ENCODE measurements around the gene ADORA1.

- TF ChIP-seq, protein P1, sequence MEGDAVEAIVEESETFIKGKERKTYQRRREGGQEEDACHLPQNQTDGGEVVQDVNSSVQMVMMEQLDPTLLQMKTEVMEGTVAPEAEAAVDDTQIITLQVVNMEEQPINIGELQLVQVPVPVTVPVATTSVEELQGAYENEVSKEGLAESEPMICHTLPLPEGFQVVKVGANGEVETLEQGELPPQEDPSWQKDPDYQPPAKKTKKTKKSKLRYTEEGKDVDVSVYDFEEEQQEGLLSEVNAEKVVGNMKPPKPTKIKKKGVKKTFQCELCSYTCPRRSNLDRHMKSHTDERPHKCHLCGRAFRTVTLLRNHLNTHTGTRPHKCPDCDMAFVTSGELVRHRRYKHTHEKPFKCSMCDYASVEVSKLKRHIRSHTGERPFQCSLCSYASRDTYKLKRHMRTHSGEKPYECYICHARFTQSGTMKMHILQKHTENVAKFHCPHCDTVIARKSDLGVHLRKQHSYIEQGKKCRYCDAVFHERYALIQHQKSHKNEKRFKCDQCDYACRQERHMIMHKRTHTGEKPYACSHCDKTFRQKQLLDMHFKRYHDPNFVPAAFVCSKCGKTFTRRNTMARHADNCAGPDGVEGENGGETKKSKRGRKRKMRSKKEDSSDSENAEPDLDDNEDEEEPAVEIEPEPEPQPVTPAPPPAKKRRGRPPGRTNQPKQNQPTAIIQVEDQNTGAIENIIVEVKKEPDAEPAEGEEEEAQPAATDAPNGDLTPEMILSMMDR (optimal IDR thresholded peaks at IDR 0.05 in 1 of 3, IDR thresholded peaks at IDR 0.05 in 1 of 3, conservative IDR thresholded peaks at IDR 0.05 in 1 of 3; ENCODE audit: extremely low read depth in 1 of 3, insufficient read depth in 2 of 3, low read length in 3 of 3): no peak
- no peak for TF ChIP-seq EZH2 (IDR thresholded peaks at IDR 0.05; ENCODE audit: low read length)
Measured at GRCh38 chr1:203128431-203128715, 847 bp downstream of the ADORA1 start.
